Esophagus mucosa (tissue), 1 donor: ENCODE results near the gene CETP. TPM values are rescaled to one million over a fixed set of nuclear protein-coding genes. Genes with fewer than 3 reads are reported as not detected.
"Not testable (repeated sequence)": the region's sequence is repeated elsewhere in the genome, so short reads cannot be mapped to it uniquely, and the experiment has no call there.

Source experiments
- ATAC-seq: fragments of 200-7000 bp; cut with Tn5 transposase; one replicate; pipeline ENCODE4 v1.9.1; 2020
- total RNA-seq: library from RNA; stranded (reverse); gene quantifications from one replicate; pipeline ENCODE4 v1.2.4, GENCODE V29; 2023
- donor health status: DM: yes; HTN: yes; CAD: no.

The CETP gene
- total RNA-seq, 1 donor from 2014 or later: not detected

- no peak for ATAC-seq
Observed at GRCh38 chr16:56960681-56961281, 969 bp upstream of the CETP start.

- ATAC-seq: no peak
Observed at GRCh38 chr16:56961386-56961785, 364 bp upstream of the CETP start.

- ATAC-seq: peak; percentile 78
Observed at GRCh38 chr16:56964243-56965148, 2.7 kb downstream of the CETP start.

- no peak for ATAC-seq
Observed at GRCh38 chr16:56965149-56966092, 3.7 kb downstream of the CETP start.

- no peak for ATAC-seq
Observed at GRCh38 chr16:56966093-56966475, 4.3 kb downstream of the CETP start.

- no peak for ATAC-seq
Observed at GRCh38 chr16:56967733-56968132, 6.0 kb downstream of the CETP start.

- ATAC-seq: no peak
Observed at GRCh38 chr16:56969769-56970168, 8.0 kb downstream of the CETP start.

- ATAC-seq: no peak
Observed at GRCh38 chr16:56970934-56971767, 9.4 kb downstream of the CETP start.

GRCh38 chr16:56971768-56972043, 10.0 kb downstream of the CETP start:
- ATAC-seq: no peak

GRCh38 chr16:56972403-56973293, 10.9 kb downstream of the CETP start:
- no peak for ATAC-seq

GRCh38 chr16:56973294-56973689, 11.5 kb downstream of the CETP start:
- ATAC-seq: no peak

GRCh38 chr16:56973899-56974298, 12.1 kb downstream of the CETP start:
- ATAC-seq: not testable (repeated sequence)

GRCh38 chr16:56974549-56975300, 13.0 kb downstream of the CETP start:
- no peak for ATAC-seq

GRCh38 chr16:56975714-56976113, 14.0 kb downstream of the CETP start:
- ATAC-seq: no peak

GRCh38 chr16:56977216-56977615, 15.5 kb downstream of the CETP start:
- ATAC-seq: no peak

GRCh38 chr16:56977823-56978430, 16.2 kb downstream of the CETP start:
- ATAC-seq: no peak

GRCh38 chr16:56980201-56980535, 18.4 kb downstream of the CETP start:
- no peak for ATAC-seq

- ATAC-seq: no peak
Observed at GRCh38 chr16:56980792-56981724, 19.3 kb downstream of the CETP start.

- no peak for ATAC-seq
Observed at GRCh38 chr16:56981729-56982271, 20.1 kb downstream of the CETP start.
